Kasumi-1 (cell line): ENCODE data around the gene SLC38A3.

Experiments used
- DNase-seq, 2 experiments: peaks; one replicate each; lab custom pipeline; 2025; lab: John Stamatoyannopoulos, UW

SLC38A3 gene

DNA sequence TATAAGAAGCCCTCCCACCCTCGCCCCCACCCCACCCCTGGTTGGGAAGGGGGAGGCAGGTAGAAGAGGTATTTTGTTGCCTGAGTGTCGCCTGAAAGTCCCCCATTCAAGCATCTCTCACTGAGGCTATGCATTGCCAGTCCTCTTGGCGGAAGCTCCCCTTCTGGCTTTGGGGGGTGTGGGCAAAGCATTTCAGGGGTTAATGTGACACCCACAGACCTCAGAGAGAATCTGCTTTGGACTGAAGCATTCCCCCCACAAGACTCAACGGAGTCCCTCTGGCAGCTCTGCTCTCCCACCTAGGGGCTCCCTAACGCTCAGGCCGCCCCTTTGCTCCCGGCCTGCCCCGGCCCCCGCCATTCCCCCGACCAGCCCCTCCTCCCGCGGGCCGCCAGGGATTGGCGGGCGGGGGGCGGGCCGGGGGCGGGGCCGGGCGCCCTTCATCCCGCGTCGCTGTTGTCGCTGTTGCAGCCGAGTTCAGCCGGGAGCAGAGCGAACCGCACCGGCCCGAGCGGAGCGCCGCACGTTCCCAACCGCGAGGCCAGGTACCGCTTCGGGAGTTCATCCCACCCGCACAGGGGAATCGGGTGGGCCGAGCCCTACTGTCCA, at the start of gene SLC38A3:
Gene SLC38A3 (plus strand): TSS at position 468 of the 609 bp plus-strand sequence. CDS start 8,929 bp downstream, outside the sequence.
- DNase-seq, result peak; percentile 22 to 27

DNA sequence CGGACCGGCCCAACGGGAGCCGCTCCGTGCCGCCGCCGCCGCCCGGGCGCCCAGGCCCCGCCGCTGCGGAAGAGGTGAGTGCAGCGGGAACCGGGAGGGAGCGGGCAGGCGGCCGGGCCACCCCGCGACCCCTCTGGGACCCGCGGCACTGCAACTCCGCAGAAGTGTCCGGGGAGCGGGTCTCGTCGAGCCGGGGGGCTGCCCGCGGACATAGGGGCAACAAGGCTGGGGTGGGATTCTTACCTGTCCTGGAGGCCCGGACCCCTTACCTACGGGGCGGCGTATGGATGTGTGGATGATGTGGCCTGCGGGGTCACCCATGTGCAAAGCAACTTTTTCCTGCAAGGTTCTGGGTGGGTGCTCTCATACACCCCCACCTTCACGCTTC, 49.6 kb upstream of the SLC38A3 start:
- DNase-seq, result no peak

DNA sequence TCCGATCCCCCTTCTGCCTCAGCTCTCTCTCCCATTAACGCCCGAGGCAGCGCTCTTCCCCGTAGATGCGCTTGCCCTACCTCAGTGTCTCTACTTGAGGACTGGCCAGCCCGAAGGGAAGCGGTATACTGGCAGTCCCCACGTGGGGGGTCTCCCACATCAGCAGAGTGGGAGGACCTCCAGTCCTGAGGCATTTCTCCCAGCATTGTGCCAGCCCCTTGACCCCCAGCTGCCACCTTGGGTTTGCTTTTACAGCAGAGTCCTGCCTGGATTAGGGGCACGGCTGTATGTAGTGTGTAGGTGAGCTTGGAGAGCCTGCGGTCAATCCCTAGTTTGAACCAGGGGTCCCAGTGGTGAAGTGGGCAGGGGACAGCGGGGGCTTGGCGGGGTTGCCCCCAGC, 49.2 kb upstream of the SLC38A3 start:
- no peak for DNase-seq

DNA sequence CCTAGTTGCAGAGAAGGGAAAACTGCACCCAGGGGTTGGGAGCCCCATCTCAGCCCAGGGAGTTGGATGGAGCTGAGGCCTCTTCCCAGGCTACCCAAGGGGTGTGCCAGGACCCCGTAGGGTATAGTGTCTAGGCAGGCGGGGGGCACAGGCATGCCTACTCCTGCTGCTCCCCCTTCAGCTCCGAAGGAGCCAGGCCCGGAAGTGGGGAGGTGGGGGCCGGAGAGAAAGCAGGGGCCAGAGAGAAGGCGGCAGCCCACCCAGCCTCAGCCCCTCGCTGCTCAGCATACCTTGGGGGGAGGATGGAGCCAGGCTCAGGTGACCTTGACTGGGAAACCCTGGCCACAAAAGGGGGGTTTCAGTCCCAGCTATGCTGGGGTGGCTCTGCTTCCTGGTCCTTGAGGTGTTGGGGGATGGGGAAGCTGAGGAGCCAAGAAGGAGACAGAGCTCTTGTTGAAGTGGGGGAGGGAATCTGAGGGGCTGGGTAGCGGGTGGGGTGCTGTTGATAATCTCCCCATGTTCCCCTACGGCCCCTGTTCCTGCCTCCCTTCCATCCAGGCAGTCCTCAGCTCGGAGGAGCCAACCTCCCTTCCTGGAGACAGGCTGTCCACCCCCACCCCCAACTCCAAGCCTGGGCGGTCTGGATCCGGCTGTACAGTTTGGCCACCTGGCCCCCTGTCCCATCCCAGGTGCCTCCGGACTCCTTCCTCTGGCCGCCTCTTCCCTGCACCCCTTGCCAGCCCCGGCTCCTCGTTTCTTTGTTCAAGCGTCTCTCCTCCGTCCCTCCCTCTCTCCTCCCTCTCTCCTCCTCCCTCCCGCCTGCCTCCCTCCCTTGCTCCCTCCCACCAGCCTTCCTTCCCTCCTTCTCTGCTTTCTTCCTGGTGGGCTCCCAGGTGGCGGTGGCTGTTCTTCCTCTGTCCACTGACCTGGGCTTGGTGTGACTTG, 48.2 kb upstream of the SLC38A3 start:
- DNase-seq, result no peak

DNA sequence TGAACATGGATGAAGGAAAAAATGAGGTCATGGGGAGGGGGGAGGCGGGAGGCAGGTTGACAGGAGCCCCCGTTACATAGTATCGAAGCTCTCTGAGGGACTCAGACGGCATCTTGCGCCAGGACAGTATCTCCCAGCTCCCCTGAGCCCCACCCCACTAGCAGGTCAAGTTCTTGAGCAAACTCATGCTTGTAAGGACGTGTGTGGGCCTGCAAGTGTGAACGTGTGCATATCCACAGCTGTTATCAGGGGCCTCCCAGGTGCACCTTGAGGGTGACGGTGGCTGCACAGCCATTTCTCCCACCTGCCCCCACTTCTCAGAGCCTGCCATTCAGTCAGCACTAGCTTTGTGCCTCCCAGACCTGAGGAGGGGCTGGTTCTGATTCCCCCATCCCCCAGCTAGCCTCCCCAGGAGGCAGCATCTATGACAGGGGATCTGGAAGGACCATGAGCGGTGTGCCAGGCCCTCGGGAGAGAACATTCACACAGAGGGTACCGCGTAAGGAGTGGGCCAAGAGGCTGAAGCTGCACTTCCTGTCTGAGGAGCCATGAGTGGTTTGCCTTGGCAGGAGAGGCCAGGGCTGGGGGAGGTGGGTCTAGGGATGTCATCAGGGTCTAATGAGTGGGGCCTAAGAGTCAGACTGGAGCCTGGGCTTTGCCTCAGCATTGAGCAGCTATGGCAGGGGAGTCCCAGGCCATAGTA, 47.1 kb upstream of the SLC38A3 start:
- DNase-seq, result no peak

DNA sequence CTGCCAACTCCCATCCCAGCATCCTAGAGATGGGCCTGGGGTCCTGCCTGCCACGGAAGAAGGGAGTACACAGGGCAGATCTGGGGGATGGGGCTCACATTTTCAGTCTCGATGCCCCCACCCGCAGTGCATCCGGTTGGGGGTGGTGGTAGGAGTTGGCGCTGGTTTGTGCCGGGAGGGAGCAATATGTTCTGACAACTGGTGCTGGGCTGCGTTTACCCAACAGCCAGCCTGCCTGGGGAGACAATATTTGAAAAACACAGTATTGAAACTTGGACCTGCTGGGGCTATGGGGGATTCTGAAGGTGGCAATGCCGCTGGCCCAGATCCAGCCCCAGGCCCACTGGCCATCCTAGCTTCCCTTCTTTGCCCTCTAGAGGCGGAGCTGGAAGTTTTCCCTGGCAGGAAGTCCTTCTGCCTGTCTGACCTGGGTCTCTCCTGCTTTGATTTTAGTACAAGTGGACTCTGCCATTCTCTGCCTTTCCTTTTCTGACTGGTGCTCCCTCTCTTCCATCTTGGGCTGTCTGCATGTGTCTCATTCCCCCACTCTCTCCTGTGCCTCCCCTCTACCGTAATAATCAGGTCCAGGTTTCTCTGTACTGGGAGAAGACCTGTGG, 46.4 kb upstream of the SLC38A3 start:
- DNase-seq, result no peak

DNA sequence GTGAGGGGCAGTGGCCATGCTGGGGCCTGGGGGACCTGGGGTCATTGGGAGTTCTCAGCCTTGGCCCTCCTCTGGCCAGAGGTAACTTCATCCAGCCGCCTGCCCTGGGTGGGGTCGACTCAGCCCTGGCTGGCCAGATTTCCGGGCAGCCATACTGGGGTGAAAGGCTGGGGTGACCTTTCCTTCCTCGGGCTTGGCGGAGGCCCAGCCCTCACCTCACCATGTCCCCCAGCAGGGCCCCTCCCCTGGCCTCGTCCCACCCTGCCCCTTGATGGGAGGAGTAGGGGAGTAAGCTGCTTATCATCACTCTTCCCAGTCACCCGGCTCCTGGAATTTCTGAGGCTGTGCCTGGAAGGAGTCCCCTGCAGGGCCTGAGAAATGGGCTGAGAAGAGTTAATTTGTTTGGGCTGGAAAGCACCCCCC, 44.5 kb upstream of the SLC38A3 start:
- DNase-seq, result no peak

DNA sequence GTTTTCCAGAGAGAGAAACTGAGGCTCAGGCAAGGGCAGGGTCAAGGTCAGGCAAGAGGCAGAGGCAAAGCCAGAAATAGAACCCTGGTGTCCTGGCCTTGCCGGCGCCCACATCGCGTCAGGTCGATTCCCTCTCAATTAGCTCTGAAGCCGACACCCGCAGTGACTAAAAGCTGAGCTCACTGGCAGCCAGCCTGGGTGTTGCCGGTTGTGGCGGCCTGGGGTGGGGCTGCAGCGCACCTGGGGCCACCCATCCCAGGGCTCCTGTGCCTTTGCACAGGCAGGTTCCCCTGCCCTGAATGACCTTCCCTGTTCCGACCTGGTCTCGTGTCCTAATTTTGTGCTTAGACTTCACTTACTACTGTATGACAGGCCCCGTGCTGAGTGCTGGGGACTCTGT, 43.8 kb upstream of the SLC38A3 start:
- no peak for DNase-seq

DNA sequence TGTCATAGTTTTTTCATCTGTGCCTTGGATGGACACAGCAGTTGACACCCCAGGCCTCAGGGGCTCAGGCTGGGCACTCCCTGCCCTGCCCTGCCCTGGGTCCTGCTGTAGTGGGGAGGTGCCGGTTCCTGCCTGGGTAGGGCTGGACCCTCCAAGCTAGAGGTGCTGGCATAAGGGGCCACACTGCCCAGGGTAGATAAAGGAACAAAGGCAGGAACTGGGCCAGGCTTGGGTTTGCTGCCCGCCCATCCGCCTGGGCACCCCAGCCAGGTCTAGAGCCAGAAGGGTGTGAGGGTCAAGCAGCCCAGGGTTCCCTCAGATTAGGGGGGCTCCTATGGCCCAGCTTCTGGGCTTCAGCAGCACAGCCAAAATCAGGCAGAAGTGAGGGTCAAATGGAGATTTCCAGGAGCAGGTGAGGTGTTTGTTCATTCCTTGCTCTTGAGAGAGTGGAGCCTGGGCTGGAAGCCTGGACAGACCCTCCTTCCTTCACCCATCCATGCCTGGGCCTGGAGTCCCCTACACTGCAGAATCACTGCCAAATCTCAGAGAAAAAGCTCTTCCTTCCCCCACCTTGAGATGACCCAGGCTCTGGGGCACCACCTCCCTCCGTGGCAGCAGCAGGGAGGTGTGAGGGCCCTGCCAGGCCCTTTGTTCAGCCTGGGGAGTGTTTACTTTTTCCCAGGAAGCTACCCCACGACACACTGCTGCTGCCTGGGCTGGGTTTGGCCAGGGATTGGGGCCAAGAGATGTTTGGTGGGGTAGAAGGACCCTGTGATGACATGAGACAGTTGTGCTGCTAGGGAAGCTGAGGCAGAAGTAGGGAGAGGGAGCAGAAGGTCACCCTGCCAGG, 42.8 kb upstream of the SLC38A3 start:
- DNase-seq, result no peak

DNA sequence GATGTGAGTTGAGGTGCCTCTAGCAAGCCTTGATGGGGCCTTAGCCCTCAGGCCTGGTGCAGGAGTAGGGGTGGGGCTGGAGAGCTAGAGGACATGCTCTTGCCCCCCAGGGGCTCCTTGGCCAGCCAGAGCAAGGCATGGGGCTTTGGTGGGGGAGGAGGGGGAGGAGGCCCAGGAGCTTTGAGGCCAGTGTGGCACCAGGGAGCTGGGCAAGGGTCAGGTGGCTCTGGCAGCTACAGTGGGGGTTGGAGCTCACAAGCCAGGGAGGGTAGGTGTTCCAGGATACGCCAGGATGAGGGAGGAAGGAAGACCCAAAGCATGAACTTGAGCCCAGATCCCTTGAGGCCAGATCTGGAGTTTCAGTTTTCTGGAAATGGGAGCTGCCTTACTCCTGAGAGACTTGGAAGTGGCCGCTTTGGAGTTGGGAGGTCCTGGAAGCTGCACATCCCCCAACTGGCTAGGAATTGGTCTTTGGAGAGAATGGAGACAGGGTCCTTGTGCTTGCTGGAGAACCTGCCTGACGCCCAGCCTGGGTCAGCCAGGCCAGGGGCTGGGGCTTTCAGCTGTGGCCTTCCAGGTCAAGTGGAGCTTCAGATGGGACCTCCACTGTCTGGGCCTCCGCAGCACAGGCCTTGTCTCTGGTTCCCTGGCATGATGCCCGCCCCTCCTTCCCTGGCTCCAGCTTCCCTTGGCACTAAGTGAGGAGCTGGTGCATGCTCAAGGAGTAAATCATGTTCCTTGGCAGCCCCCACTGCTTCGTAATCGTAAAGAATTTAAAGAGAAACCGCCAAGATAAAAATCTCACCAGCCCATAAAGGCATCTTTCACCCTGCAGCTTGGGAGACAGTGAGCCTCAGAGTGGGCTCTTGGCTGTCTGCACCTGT, 41.3 kb upstream of the SLC38A3 start:
- DNase-seq, result no peak

DNA sequence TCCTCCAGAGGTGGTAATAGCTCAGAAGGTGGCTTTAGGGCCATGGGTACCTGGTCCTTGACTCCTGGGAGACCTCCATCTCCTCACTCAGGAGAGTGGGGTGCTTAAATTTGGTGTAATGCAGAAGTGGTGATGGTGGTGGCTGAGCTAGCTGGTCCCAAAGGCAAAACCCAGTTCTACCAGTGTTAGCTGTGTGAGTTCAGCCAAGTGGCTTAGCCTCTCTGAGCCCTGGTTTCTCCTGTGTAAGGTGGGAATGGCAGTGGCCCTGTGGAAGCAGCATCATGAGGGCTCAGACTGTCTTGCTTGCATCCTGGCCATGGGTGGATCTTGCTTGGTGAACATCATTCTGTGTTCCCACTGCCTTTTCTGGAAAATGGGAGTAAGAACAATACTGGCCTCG, 40.6 kb upstream of the SLC38A3 start:
- DNase-seq, result no peak

DNA sequence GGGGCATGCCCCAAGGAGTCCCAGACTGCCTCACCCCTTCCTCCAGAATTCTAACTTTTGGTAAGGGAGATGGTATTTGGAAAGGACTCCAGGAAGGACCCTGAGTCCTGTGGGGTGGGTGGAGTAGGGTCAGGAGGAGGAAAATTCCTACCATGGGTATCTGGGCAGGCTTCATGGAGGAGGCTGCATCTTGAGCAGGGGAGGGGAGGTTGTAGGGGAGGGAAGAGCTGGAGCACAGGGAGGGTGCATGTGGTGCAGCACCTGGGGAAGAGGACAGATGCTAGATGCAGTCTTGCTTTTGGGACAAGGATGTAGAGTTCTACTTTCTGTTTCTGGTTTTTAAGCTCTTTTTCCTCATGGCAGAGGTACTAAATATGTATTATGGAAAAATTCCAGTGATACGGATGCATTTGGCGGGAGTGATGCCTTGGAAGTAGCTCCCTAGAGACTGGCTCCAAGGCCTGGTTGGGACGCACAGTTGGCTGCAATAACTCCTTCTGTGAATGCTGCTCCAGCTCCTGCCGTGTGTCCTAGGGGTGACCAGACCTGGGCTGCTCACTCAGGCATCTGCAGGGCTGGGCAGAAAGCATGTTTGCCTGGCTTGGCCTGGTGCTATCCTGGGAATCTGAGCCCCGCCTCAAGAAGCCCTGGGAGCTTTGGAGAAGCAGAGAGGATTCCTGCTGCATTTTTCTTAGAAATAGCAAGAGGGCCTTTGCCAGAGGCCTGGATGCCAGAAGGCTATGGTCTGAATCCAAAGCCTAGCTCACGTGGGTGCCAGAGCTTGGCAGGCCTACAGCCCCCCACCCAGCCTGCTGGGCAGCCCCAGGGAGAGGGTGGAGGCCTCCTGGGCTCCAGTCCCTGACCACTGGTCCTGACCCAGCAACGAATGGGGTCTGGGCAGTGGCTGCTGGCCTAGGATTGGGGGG, 39.8 kb upstream of the SLC38A3 start:
- DNase-seq, result no peak

DNA sequence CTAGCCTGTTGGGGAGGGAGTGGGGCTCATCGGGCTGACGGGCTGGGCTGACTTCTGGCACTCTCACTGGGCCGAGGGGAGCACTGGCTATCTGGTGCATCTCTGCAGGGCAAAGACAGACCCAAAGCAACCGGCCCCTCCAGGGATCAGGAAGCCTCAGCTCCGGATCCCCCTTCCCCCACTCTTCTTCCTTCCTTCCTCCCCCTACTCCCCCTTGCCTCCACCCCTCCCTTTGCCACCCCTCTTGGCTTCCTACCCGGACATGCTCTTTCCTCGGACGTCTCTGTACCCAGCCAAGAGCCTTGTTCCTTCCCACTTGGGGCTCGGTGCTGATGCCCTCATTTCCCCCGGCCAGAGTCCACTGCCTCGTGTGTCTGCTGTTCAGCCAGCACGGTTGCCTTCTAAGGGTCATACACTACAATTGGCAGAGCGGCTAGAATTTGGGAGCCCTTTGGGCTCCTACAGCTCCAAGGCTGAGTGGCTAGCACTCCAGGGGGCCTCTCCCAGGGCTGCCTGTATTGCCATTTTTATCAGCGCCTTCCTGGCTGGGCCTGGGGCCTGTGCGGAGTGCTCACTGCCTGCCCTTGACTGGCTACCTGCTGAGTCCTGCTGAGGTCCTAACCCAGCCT, 39.0 kb upstream of the SLC38A3 start:
- no peak for DNase-seq

DNA sequence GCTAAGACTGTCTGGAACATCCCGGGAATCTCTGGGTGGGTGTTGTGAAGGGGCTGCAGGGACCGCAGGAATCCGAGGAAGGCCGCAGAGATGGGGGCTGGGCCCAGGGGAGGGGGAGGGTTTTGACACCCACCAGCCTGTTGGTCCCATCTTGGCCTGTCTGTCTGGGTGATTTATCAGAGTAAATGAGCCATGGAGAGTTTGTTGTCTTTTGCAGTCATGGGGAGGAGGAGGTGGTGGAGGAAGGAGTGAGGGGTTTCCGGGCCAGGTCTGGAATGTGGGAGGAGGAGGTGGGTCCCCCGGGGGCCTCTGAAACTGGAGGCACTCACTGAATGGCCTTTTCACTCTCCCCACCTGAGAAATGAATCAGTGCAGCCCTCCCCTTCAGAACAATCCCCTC, 38.5 kb upstream of the SLC38A3 start:
- DNase-seq, result no peak

DNA sequence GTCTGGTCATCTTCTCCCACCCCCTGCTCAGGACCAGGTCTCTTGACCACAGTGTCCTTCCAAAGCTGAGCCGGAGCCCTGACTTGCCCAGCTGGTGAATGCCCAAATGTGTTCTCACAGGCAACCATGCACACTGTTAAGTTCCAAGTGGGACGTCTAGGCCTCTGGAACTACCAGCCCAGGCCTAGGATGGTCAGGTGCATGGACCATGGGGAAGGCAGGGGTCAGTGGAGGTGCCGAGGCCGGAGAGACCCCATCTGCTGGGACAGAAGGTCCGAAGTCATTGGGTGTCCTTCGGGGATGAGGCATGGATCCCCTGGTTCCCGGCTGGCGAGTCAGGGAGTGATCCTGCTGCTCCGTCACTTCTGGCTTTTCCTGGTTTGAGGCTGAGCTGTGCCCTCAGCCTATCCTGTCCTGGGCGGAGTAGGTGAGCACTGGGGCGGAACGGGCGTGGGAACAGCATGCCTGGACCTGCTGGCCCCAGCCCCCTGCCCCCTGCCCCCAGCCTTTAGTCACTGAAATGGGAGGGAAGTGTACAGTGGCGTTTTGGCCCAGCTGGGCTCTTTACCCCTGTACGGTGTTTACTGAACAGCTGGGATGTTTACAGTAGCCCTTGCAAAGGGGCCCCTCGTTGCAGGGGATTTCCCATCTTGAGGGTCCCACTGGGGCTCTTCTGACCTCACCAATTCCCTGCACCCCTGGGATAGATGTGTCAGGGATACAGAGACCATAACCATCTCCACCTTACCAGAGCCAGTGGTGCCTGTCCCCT, 37.8 kb upstream of the SLC38A3 start:
- DNase-seq, result no peak

DNA sequence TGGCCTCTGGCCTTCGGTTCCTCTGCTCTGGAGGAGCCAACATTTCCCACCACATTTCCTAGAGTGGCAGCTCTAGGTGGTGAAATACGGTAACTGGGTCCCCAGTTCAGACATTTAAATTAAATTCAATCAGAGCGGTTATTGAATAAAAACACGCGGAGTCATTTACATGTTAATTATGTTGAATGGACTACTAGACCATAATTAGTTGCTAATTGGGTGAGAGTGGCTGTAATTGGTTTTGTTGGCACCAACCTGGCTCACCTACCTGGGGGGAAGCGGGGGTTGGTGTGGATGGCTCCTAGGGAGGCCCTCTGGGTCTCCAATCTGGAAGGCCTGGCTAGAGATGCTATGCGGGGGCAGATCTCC, 37.2 kb upstream of the SLC38A3 start:
- no peak for DNase-seq

DNA sequence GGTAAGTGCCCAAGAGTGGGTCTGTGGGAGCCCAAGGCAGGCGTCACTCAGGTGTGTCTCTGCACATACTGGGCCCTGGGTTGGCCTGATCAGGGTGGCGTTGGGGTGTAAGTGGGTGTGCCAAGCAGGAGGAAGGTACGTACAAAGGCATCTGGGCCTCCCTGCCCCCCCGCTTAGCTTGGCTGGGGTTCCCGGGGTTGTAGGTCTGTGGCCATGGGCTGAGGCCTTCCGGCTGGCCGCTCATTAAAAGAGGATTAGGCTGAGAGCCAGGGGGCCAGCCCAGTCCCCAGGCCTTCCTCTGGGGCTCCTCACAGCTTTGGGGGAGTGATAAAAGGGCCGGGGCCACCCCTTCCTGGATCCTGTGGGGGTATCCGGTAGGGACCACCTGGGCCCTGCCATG, 36.7 kb upstream of the SLC38A3 start:
- DNase-seq, result no peak

DNA sequence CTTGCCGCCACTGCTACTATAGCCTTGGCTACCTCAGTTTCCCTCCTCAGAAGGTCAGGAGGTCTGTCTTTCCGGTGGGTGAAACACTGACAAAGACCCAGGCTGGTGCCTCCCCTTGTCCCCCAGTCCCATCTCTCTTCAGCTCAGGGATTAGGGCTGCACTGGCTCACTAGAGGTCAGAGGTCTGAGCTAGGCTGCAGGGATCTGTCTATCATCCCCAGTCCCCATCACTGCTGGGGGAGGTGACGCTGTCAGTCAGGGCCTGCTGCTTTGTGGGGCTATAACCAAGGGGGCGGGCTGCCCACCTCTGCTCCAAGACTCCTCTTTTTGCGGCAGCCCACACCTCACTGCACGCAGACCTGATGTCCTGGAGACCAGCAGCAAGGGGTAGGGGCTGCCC, 36.3 kb upstream of the SLC38A3 start:
- no peak for DNase-seq
